NT2/D1 (cell line): Measurements from ENCODE around the gene PDILT.

Experiments used
- DNase-seq: peaks from one replicate; pipeline ENCODE4 v3.0.0-alpha.2; 2011; ENCODE audit warnings: low read depth, low spot score
- H3K27me3 ChIP-seq: 2 replicates; pipeline ENCODE4 v1.6.0; 2011; ENCODE audit warnings: mild to moderate bottlenecking; ENCODE audit not compliant: insufficient read length, insufficient read depth
- H3K36me3 ChIP-seq: 2 replicates; pipeline ENCODE4 v1.6.1; 2011; ENCODE audit warnings: mild to moderate bottlenecking, low read length, mixed read lengths; ENCODE audit not compliant: insufficient read depth, insufficient read length
- H3K4me1 ChIP-seq: 2 replicates; pipeline ENCODE4 v1.5.1; 2011; ENCODE audit not compliant: insufficient read depth, insufficient read length
- H3K4me3 ChIP-seq: 2 replicates; pipeline ENCODE4 v1.5.1; 2011; ENCODE audit warnings: low read depth; ENCODE audit not compliant: insufficient read length
- H3K9ac ChIP-seq: 2 replicates; pipeline ENCODE4 v1.6.0; 2011; ENCODE audit warnings: low read depth; ENCODE audit not compliant: insufficient read length
- H3K9me3 ChIP-seq: 2 replicates; pipeline ENCODE4 v1.5.1; 2011; ENCODE audit warnings: mild to moderate bottlenecking, low read length; ENCODE audit not compliant: insufficient read depth
- SUZ12 ChIP-seq: IDR thresholded peaks from 2 replicates; pipeline ENCODE4 v1.6.1; 2011; ENCODE audit not compliant: insufficient read length, insufficient read depth; ENCODE audit errors: extremely low read depth
- YY1 ChIP-seq: IDR thresholded peaks from 2 replicates; pipeline ENCODE4 v1.6.1; 2011; ENCODE audit not compliant: insufficient read length, insufficient read depth
- ZNF274 ChIP-seq: IDR thresholded peaks from 2 replicates; pipeline ENCODE4 v1.6.1; 2011; ENCODE audit warnings: mild to moderate bottlenecking, low read depth, low read length

The PDILT gene

DNA sequence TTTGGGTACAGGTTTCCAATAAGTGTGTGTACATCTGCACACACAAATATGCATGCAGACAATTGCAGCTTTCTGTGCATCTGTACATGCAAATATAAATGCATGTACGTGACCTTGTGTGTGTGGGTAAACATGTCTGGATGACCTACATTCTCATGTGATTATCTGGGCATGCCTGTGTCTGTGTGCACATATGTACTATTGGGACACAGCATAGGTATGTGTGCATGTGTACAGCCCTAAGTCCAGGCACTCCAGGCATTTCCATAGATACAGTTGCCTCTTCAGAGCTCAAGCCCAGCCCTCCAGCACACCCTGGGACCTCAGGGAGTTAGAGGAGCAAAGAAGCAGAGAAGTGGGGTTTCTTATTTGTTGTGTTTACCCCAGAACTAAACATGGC, 70.1 kb downstream of the PDILT start:
- no peaks in the 10 kb centered on the region for H3K9me3 ChIP-seq
- no peak for TF ChIP-seq ZNF274
- no peak for TF ChIP-seq YY1
- TF ChIP-seq SUZ12, result no peak
- no peak overlapping the region for H3K9ac ChIP-seq
- H3K4me1 ChIP-seq, result no peaks in the 10 kb centered on the region
- no peaks in the 10 kb centered on the region for H3K27me3 ChIP-seq
- DNase-seq, result no peak
- H3K36me3 ChIP-seq, result no peaks in the 10 kb centered on the region
- no peak overlapping the region for H3K4me3 ChIP-seq

GRCh38 chr16:20333120-20333519, 71.4 kb downstream of the PDILT start:
- Histone ChIP-seq H3K36me3 (no peaks in the 10 kb centered on the region), H3K4me3 (no peak overlapping the region), H3K9ac (no peak overlapping the region), H3K4me1 (no peaks in the 10 kb centered on the region), H3K27me3 (no peaks in the 10 kb centered on the region), H3K9me3 (no peaks in the 10 kb centered on the region)
- TF ChIP-seq SUZ12, result no peak
- TF ChIP-seq YY1, result no peak
- no peak for DNase-seq

- Histone ChIP-seq H3K4me3 (no peak overlapping the region), H3K4me1 (no peaks in the 10 kb centered on the region), H3K9me3 (no peaks in the 10 kb centered on the region), H3K36me3 (no peaks in the 10 kb centered on the region), H3K9ac (no peak overlapping the region), H3K27me3 (no peaks in the 10 kb centered on the region)
- no peak for TF ChIP-seq SUZ12
- TF ChIP-seq ZNF274, result no peak
- TF ChIP-seq YY1, result no peak
- DNase-seq, result no peak
Measured at GRCh38 chr16:20332411-20332810, 72.1 kb downstream of the PDILT start.

GRCh38 chr16:20331635-20332034, 72.9 kb downstream of the PDILT start:
- Histone ChIP-seq H3K9me3 (no peaks in the 10 kb centered on the region), H3K27me3 (no peaks in the 10 kb centered on the region), H3K4me3 (no peak overlapping the region), H3K9ac (no peak overlapping the region), H3K36me3 (no peaks in the 10 kb centered on the region), H3K4me1 (no peaks in the 10 kb centered on the region)
- TF ChIP-seq SUZ12 (no peak), ZNF274 (no peak), YY1 (no peak)
- no peak for DNase-seq

GRCh38 chr16:20329392-20330138, 75.0 kb downstream of the PDILT start:
- H3K4me3 ChIP-seq, result no peak overlapping the region
- H3K4me1 ChIP-seq, result no peaks in the 10 kb centered on the region
- H3K36me3 ChIP-seq, result no peaks in the 10 kb centered on the region
- no peaks in the 10 kb centered on the region for H3K9me3 ChIP-seq
- DNase-seq, result no peak
- TF ChIP-seq YY1 (no peak), SUZ12 (no peak), ZNF274 (no peak)
- H3K27me3 ChIP-seq, result no peaks in the 10 kb centered on the region
- H3K9ac ChIP-seq, result no peak overlapping the region

DNA sequence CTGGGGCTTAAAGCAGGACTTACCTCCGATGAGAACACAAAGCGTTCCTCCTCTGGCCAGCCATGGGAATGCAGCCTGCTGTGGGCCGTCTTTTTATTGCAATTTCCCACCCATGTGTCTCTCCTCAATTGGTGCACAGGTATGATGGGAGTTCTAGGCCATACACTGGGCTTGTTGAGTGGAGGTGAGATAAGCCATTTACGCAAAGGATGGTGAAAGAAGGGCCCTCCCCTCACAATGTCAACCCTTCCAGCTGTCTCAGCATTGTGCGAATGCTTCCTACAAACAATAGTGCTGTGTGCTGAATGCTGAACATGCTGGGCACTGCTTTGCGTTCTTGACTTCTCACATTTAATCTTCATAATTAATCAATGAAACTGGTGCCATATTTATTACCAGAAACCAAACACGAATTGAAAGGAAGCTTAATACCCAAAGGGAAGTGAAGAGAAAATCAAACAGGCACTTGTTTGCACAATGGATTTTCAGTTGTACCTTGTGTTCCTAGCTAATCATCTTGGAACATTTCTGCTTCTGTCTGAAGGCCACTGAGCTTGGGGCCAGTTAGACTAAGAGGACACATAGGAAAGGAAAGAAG, 77.0 kb downstream of the PDILT start, which contains the start of gene GP2:
Gene GP2, minus strand, starts transcription at position 70 of the 598 bp plus-strand sequence. CDS start 1,082 bp downstream, outside the sequence.
- Histone ChIP-seq H3K4me3 (no peak within 1 kb of the TSS), H3K9me3 (no peaks in the 10 kb centered on the region), H3K36me3 (no peaks in the 10 kb centered on the region), H3K4me1 (no peaks in the 10 kb centered on the region), H3K27me3 (no peaks in the 10 kb centered on the region), H3K9ac (no peak within 1 kb of the TSS)
- DNase-seq, result no peak
- TF ChIP-seq YY1 (no peak), SUZ12 (no peak), ZNF274 (no peak)

- no peak for DNase-seq
- Histone ChIP-seq H3K4me3 (no peak overlapping the region), H3K27me3 (no peaks in the 10 kb centered on the region), H3K9me3 (no peaks in the 10 kb centered on the region), H3K4me1 (no peaks in the 10 kb centered on the region), H3K36me3 (no peaks in the 10 kb centered on the region), H3K9ac (no peak overlapping the region)
- TF ChIP-seq SUZ12 (no peak), ZNF274 (no peak), YY1 (no peak)
Measured at GRCh38 chr16:20326321-20326720, 78.2 kb downstream of the PDILT start.
